GM21529 (cell line): ENCODE measurements around the gene CSF3R.
A peak's percentile ranks its signal among the peaks of the same experiment; 100 is the strongest.

Source experiments
- ATAC-seq: cut with Tn5 transposase; IDR thresholded peaks from one replicate; pipeline ENCODE4 v1.9.1; 2021; ENCODE audit not compliant: unreplicated experiment

The CSF3R gene

GRCh38 chr1:36421649-36422048 is 61.1 kb downstream of the CSF3R start:
- ATAC-seq: no peak

GRCh38 chr1:36420836-36421317 is 61.8 kb downstream of the CSF3R start:
- ATAC-seq: peak; percentile 78

- no peak for ATAC-seq
Observed at GRCh38 chr1:36420409-36420808, 62.3 kb downstream of the CSF3R start.

GRCh38 chr1:36419569-36419968 is 63.1 kb downstream of the CSF3R start:
- no peak for ATAC-seq

GRCh38 chr1:36419140-36419539 is 63.6 kb downstream of the CSF3R start:
- ATAC-seq: no peak

- ATAC-seq: no peak
Observed at GRCh38 chr1:36417931-36418330, 64.8 kb downstream of the CSF3R start.
